Small intestine (tissue), 7 donors: ENCODE measurements around the gene MYCL. TPM values are rescaled to one million over a fixed set of nuclear protein-coding genes. Genes with fewer than 3 reads are reported as not detected.

Source experiments
- DNase-seq, 2 donors: peaks; one replicate each; pipeline versions ENCODE4 v3.0.0 to v3.0.0-alpha.2; 2013
- FAIRE-seq: peaks from 2 replicates; lab custom pipeline; 2012; peaks lifted over from hg19 to GRCh38; lab: Jason Lieb, UNC
- H3K27ac ChIP-seq, 3 donors: one replicate each; pipeline ENCODE4 v1.5.1; 2013; ENCODE audit warnings: low read length in 2 of 3, mild to moderate bottlenecking in 2 of 3, control low read depth in 1 of 3, inconsistent platforms in 1 of 3, low read depth in 1 of 3, moderate library complexity in 1 of 3
- H3K27me3 ChIP-seq, 3 donors: one replicate each; pipeline ENCODE4 v1.6.1; 2013; ENCODE audit warnings: low read length in 3 of 3, inconsistent platforms in 1 of 3; ENCODE audit not compliant: control insufficient read depth in 3 of 3, insufficient read depth in 3 of 3
- H3K36me3 ChIP-seq, 3 donors: one replicate each; pipeline ENCODE4 v1.6.1; 2013; ENCODE audit warnings: low read length in 3 of 3, inconsistent platforms in 1 of 3, low read depth in 1 of 3, mild to moderate bottlenecking in 1 of 3, moderate library complexity in 1 of 3; ENCODE audit not compliant: control insufficient read depth in 3 of 3, insufficient read depth in 2 of 3
- H3K4me1 ChIP-seq, 3 donors: one replicate each; pipeline ENCODE4 v1.6.1; 2013; ENCODE audit warnings: low read length in 2 of 3, inconsistent platforms in 1 of 3, low read depth in 1 of 3, mild to moderate bottlenecking in 1 of 3, moderate library complexity in 1 of 3; ENCODE audit not compliant: control insufficient read depth in 3 of 3, insufficient read depth in 2 of 3
- H3K4me3 ChIP-seq, 3 donors: one replicate each; pipeline ENCODE4 v1.5.1; 2013; ENCODE audit warnings: low read length in 3 of 3, control low read depth in 1 of 3, inconsistent platforms in 1 of 3, low read depth in 1 of 3, mild to moderate bottlenecking in 1 of 3, moderate library complexity in 1 of 3
- H3K9me3 ChIP-seq, 2 donors: one replicate each; pipeline ENCODE4 v1.6.1; 2013; ENCODE audit warnings: low read depth in 1 of 2, low read length in 1 of 2; ENCODE audit not compliant: control insufficient read depth in 2 of 2, insufficient read depth in 1 of 2
- WGBS, 3 donors: extraction: QIAGEN DNeasy Blood & Tissue Kit; methylation state at CpG; one replicate each; pipeline ENCODE4 v1.1.7; 2013; 5-methylcytosine and 5-hydroxymethylcytosine counted together
- polyA plus RNA-seq, 4 donors: library from polyadenylated mRNA; stranded (reverse) in 3 of 4; unstranded in 1 of 4; fragments of 200-250 nt in 3 of 4; fragments of 120-200 nt in 1 of 4; gene quantifications; one replicate each; pipeline versions ENCODE4 v1.2.1 to v1.2.3, GENCODE V29; 2013
- donor health status: healthy with polysubstance abuse.
- donor health status: control.
- donor health status: control.
- donor health status: Bipolar disorder and iron deficiency.
- donor health status: healthy.

The MYCL gene
- polyA plus RNA-seq, 4 donors, result 3.5 to 9.0 (median 6.1) TPM

GRCh38 chr1:39890273-39890672, 11.4 kb downstream of the MYCL start:
- peaks cover 0 to 2% (median 0%) of the 10 kb centered on the region in 3 donors for H3K4me1 ChIP-seq
- H3K27ac ChIP-seq, result no peak overlapping the region
- H3K36me3 ChIP-seq, result no peaks in the 10 kb centered on the region
- FAIRE-seq (no peak), DNase-seq (no peak)
- no peaks in the 10 kb centered on the region for H3K9me3 ChIP-seq
- no peaks in the 10 kb centered on the region for H3K27me3 ChIP-seq
- no peak overlapping the region for H3K4me3 ChIP-seq

GRCh38 chr1:39886757-39887231, 14.9 kb downstream of the MYCL start:
- H3K27ac ChIP-seq, result no peak overlapping the region
- no peak for FAIRE-seq

GRCh38 chr1:39885516-39885915, 16.2 kb downstream of the MYCL start:
- 74 to 83% (median 77%) methylated on average over 5 of the region's 5 CpGs for WGBS, 3 donors
- no peak overlapping the region for H3K27ac ChIP-seq
- peaks cover 3 to 13% (median 9%) of the 10 kb centered on the region in 3 donors for H3K4me1 ChIP-seq
- FAIRE-seq, result no peak
- no peaks in the 10 kb centered on the region for H3K36me3 ChIP-seq
- H3K27me3 ChIP-seq, result no peaks in the 10 kb centered on the region
- DNase-seq, result no peak
- H3K4me3 ChIP-seq, result no peak overlapping the region
- no peaks in the 10 kb centered on the region for H3K9me3 ChIP-seq

More at GRCh38 chr1:39886757-39887231, 14.9 kb downstream of the MYCL start:
- H3K4me1 ChIP-seq, result peaks cover 3 to 8% (median 7%) of the 10 kb centered on the region in 3 donors
- H3K36me3 ChIP-seq, result no peaks in the 10 kb centered on the region
- H3K27me3 ChIP-seq, result no peaks in the 10 kb centered on the region
- no peaks in the 10 kb centered on the region for H3K9me3 ChIP-seq
- WGBS, 3 donors, result 75 to 89% (median 87%) methylated on average over 2 of the region's 2 CpGs
- DNase-seq, result no peak
- no peak overlapping the region for H3K4me3 ChIP-seq

GRCh38 chr1:39882152-39882551, 19.6 kb downstream of the MYCL start:
- H3K4me1 ChIP-seq, result peaks cover 3 to 13% (median 9%) of the 10 kb centered on the region in 3 donors
- no peaks in the 10 kb centered on the region for H3K27me3 ChIP-seq
- H3K27ac ChIP-seq, result no peak overlapping the region
- DNase-seq (no peak), FAIRE-seq (no peak)
- WGBS, 3 donors, result 40 to 72% (median 48%) methylated on average over 2 of the region's 2 CpGs
- H3K9me3 ChIP-seq, result no peaks in the 10 kb centered on the region
- H3K36me3 ChIP-seq, result no peaks in the 10 kb centered on the region
- peak overlapping the region in 2 of 3 donors; percentile 75 to 99 for H3K4me3 ChIP-seq

GRCh38 chr1:39877980-39878956, 23.4 kb downstream of the MYCL start:
- Histone ChIP-seq H3K27ac (no peak overlapping the region), H3K27me3 (no peaks in the 10 kb centered on the region), H3K4me1 (peaks cover 3 to 13% (median 9%) of the 10 kb centered on the region in 3 donors), H3K4me3 (no peak overlapping the region), H3K9me3 (no peaks in the 10 kb centered on the region), H3K36me3 (peaks cover 0 to 7% (median 0%) of the 10 kb centered on the region in 3 donors)
- FAIRE-seq (no peak), DNase-seq (no peak)
- 50 to 65% (median 58%) methylated on average over 2 of the region's 2 CpGs for WGBS, 3 donors

- 70 to 83% (median 82%) methylated on average over 5 of the region's 5 CpGs for WGBS, 3 donors
Measured at GRCh38 chr1:39877231-39877778, 24.4 kb downstream of the MYCL start.

GRCh38 chr1:39876144-39876543, 25.6 kb downstream of the MYCL start:
- H3K4me3 ChIP-seq, result no peak overlapping the region
- no peaks in the 10 kb centered on the region for H3K4me1 ChIP-seq
- H3K27me3 ChIP-seq, result no peaks in the 10 kb centered on the region
- FAIRE-seq (no peak), DNase-seq (no peak)
- peaks cover 0 to 2% of the 10 kb centered on the region in 2 donors for H3K9me3 ChIP-seq
- H3K27ac ChIP-seq, result no peak overlapping the region
- peaks cover 0 to 10% (median 0%) of the 10 kb centered on the region in 3 donors for H3K36me3 ChIP-seq

More at GRCh38 chr1:39877231-39877778, 24.4 kb downstream of the MYCL start:
- Histone ChIP-seq H3K4me3 (no peak overlapping the region), H3K36me3 (peaks cover 0 to 7% (median 0%) of the 10 kb centered on the region in 3 donors), H3K4me1 (peaks cover 2 to 8% (median 7%) of the 10 kb centered on the region in 3 donors), H3K27ac (no peak overlapping the region), H3K27me3 (no peaks in the 10 kb centered on the region), H3K9me3 (no peaks in the 10 kb centered on the region)
- no peak for DNase-seq
- FAIRE-seq, result no peak

GRCh38 chr1:39872698-39873097, 29.0 kb downstream of the MYCL start:
- DNase-seq (no peak), FAIRE-seq (no peak)
- 92 to 100% (median 98%) methylated on average over 1 of the region's 1 CpG for WGBS, 3 donors

More at GRCh38 chr1:39872698-39873097, 29.0 kb downstream of the MYCL start:
- Histone ChIP-seq H3K4me1 (no peaks in the 10 kb centered on the region), H3K36me3 (peaks cover 0 to 15% (median 0%) of the 10 kb centered on the region in 3 donors), H3K27me3 (no peaks in the 10 kb centered on the region), H3K4me3 (no peak overlapping the region), H3K9me3 (peaks cover 0 to 12% of the 10 kb centered on the region in 2 donors), H3K27ac (no peak overlapping the region)
